Endodermal cell (in vitro differentiated cells): ENCODE measurements around the gene SLC25A41. TPM values are rescaled to one million over a fixed set of nuclear protein-coding genes. Genes with fewer than 3 reads are reported as not detected.

Experiments used
- DNase-seq: peaks from one replicate; pipeline ENCODE4 v3.0.0-alpha.2; 2017
- H3K27ac ChIP-seq: 2 replicates; pipeline ENCODE4 v1.5.1; 2013; ENCODE audit warnings: mild to moderate bottlenecking, low read depth, low read length, moderate library complexity
- H3K27me3 ChIP-seq: 2 replicates; pipeline ENCODE4 v1.6.1; 2013; ENCODE audit warnings: mild to moderate bottlenecking, low read length, moderate library complexity; ENCODE audit not compliant: insufficient read depth, control insufficient read depth, poor library complexity, severe bottlenecking
- H3K36me3 ChIP-seq: 2 replicates; pipeline ENCODE4 v1.7.0; 2013; ENCODE audit warnings: mild to moderate bottlenecking, low read length, moderate library complexity; ENCODE audit not compliant: control insufficient read depth, insufficient read depth
- H3K4me1 ChIP-seq: one replicate; pipeline ENCODE4 v1.7.0; 2013; ENCODE audit warnings: low read length; ENCODE audit not compliant: control insufficient read depth, insufficient read depth
- H3K4me3 ChIP-seq: 2 replicates; pipeline ENCODE4 v1.5.1; 2013; ENCODE audit warnings: mild to moderate bottlenecking, low read length, moderate library complexity
- H3K9ac ChIP-seq: 2 replicates; pipeline ENCODE4 v1.6.1; 2013; ENCODE audit warnings: mild to moderate bottlenecking, low read length, moderate library complexity; ENCODE audit not compliant: poor library complexity, severe bottlenecking; ENCODE audit errors: extremely low read depth
- H3K9me3 ChIP-seq: 2 replicates; pipeline ENCODE4 v1.6.1; 2013; ENCODE audit warnings: mild to moderate bottlenecking, low read length, moderate library complexity; ENCODE audit not compliant: control insufficient read depth
- H3K27ac Mint-ChIP-seq: 2 replicates; pipeline ENCODE4 v1.8.0; 2020; ENCODE audit warnings: mixed read lengths
- H3K27me3 Mint-ChIP-seq: 2 replicates; pipeline ENCODE4 v1.8.0; 2021; ENCODE audit warnings: mild to moderate bottlenecking, mixed read lengths; ENCODE audit not compliant: insufficient read depth
- H3K36me3 Mint-ChIP-seq: 2 replicates; pipeline ENCODE4 v1.8.0; 2020; ENCODE audit warnings: low read depth, mixed read lengths
- H3K4me1 Mint-ChIP-seq: 2 replicates; pipeline ENCODE4 v1.8.0; 2020; ENCODE audit warnings: mixed read lengths
- H3K4me3 Mint-ChIP-seq: 2 replicates; pipeline ENCODE4 v1.8.0; 2020; ENCODE audit warnings: mild to moderate bottlenecking, moderate library complexity, mixed read lengths
- H3K9me3 Mint-ChIP-seq: 2 replicates; pipeline ENCODE4 v1.8.0; 2020; ENCODE audit warnings: mild to moderate bottlenecking, mixed read lengths
- CTCF ChIP-seq: fragments of 200-600 bp; sonication (generic); conservative IDR thresholded peaks from 2 replicates; pipeline ENCODE4 v1.5.0; 2021; ENCODE audit warnings: antibody characterized with exemption, mild to moderate bottlenecking
- WGBS, 2 experiments: methylation state at CpG; one replicate each; pipeline versions ENCODE4 v1.1.5 to v1.1.7; 2013; ENCODE audit warnings: missing lambda C conversion rate in 2 of 2, mixed read lengths in 1 of 2; ENCODE audit not compliant: insufficient coverage in 1 of 2, insufficient read length in 1 of 2; 5-methylcytosine and 5-hydroxymethylcytosine counted together
- total RNA-seq, 2 donors: library from RNA; stranded (reverse); fragmentation: NEBNext Ultra II Directional in 1 of 2; extraction: Animal tissue kit (Norgen Biotek cat#: 25700) in 1 of 2; gene quantifications; 2 replicates in 1 of 2; 3 replicates in 1 of 2; pipeline ENCODE4 v1.2.1, GENCODE V29; 2021

Gene SLC25A41
- total RNA-seq, 2 donors from 2014 or later = 0.46 TPM; not detected in 1

GRCh38 chr19:6424195-6424938, 9.2 kb downstream of the SLC25A41 start, which contains the start of gene KHSRP:
Gene KHSRP (minus strand): TSS chr19:6424811. CDS start chr19:6424701, 110 bp downstream.
- peak within 1 kb of the TSS; percentile 89 for H3K4me3 Mint-ChIP-seq
- 0% methylated on average over 14 to 104 of the region's 114 CpGs for WGBS, 2 experiments

GRCh38 chr19:6423499-6424194, 9.9 kb downstream of the SLC25A41 start:
- Histone ChIP-seq H3K27me3 (no peaks in the 10 kb centered on the region), H3K36me3 (peaks cover 46% of the 10 kb centered on the region), H3K9me3 (peaks cover 6% of the 10 kb centered on the region), H3K9ac (peak overlapping the region; percentile 87), H3K27ac (peak overlapping the region; percentile 28), H3K4me1 (no peaks in the 10 kb centered on the region), H3K4me3 (peak overlapping the region; percentile 93)
- Mint-ChIP-seq H3K4me1 (peaks cover 16% of the 10 kb centered on the region), H3K27ac (peak overlapping the region; percentile 91), H3K9me3 (peaks cover 11% of the 10 kb centered on the region), H3K36me3 (peaks cover 47% of the 10 kb centered on the region), H3K4me3 (peak overlapping the region; percentile 89), H3K27me3 (peaks cover 5% of the 10 kb centered on the region)
- WGBS, 2 experiments = 0 to 2% methylated on average over 3 to 19 of the region's 20 CpGs
- no peak for TF ChIP-seq CTCF
- peak; percentile 86 for DNase-seq

More at GRCh38 chr19:6424195-6424938, 9.2 kb downstream of the SLC25A41 start, which contains the start of gene KHSRP:
- Histone ChIP-seq H3K9me3 (peaks cover 6% of the 10 kb centered on the region), H3K27ac (peak within 1 kb of the TSS; percentile 62), H3K36me3 (peaks cover 38% of the 10 kb centered on the region), H3K4me1 (no peaks in the 10 kb centered on the region), H3K9ac (peak within 1 kb of the TSS; percentile 87), H3K27me3 (peaks cover 3% of the 10 kb centered on the region), H3K4me3 (peak within 1 kb of the TSS; percentile 93)
- Mint-ChIP-seq H3K36me3 (peaks cover 40% of the 10 kb centered on the region), H3K4me1 (peaks cover 16% of the 10 kb centered on the region), H3K27ac (peak within 1 kb of the TSS; percentile 91), H3K27me3 (peaks cover 6% of the 10 kb centered on the region), H3K9me3 (peaks cover 11% of the 10 kb centered on the region)
- TF ChIP-seq CTCF = no peak
- DNase-seq = no peak

- no peak for TF ChIP-seq CTCF
- Mint-ChIP-seq H3K4me1 (peaks cover 16% of the 10 kb centered on the region), H3K9me3 (peaks cover 8% of the 10 kb centered on the region), H3K36me3 (peaks cover 66% of the 10 kb centered on the region), H3K27ac (no peak overlapping the region), H3K27me3 (peaks cover 2% of the 10 kb centered on the region), H3K4me3 (no peak overlapping the region)
- H3K9ac ChIP-seq = no peak overlapping the region
- no peaks in the 10 kb centered on the region for H3K4me1 ChIP-seq
- H3K4me3 ChIP-seq = peak overlapping the region; percentile 93
- peaks cover 69% of the 10 kb centered on the region for H3K36me3 ChIP-seq
- WGBS, 2 experiments = 94 to 97% methylated on average over 15 to 20 of the region's 20 CpGs
- no peak for DNase-seq
- no peaks in the 10 kb centered on the region for H3K27me3 ChIP-seq
- peaks cover 6% of the 10 kb centered on the region for H3K9me3 ChIP-seq
- H3K27ac ChIP-seq = no peak overlapping the region
Observed at GRCh38 chr19:6421075-6422014, 12.2 kb downstream of the SLC25A41 start.
